Vagina (tissue), 2 donors: ENCODE data around the gene GSTO2. TPM values are rescaled to one million over a fixed set of nuclear protein-coding genes. Genes with fewer than 3 reads are reported as not detected.

Experiments used
- DNase-seq, 2 donors: peaks; one replicate each; pipeline ENCODE4 v3.0.0-alpha.2; 2017; ENCODE audit errors: extremely low spot score in 2 of 2
- H3K27ac ChIP-seq: fragments of 200-600 bp; sonication (generic); one replicate; pipeline ENCODE4 v1.5.1; 2019
- H3K27me3 ChIP-seq: fragments of 200-600 bp; sonication (generic); one replicate; pipeline ENCODE4 v1.5.1; 2019
- H3K36me3 ChIP-seq, 2 donors: fragments of 200-600 bp; sonication (generic); one replicate each; pipeline ENCODE4 v1.5.1; 2017 to 2019
- H3K4me1 ChIP-seq: fragments of 200-600 bp; sonication (generic); one replicate; pipeline ENCODE4 v1.5.1; 2019
- H3K4me3 ChIP-seq, 2 donors: fragments of 200-600 bp; sonication (generic); 1 replicate in 1 of 2; 2 replicates in 1 of 2; pipeline ENCODE4 v1.5.1; 2016 to 2019
- H3K9me3 ChIP-seq: fragments of 200-600 bp; sonication (generic); one replicate; pipeline ENCODE4 v1.5.1; 2019
- POLR2A ChIP-seq, 2 donors: fragments of 450-650 bp; IDR thresholded peaks; one replicate each; pipeline ENCODE4 v1.6.1; 2017; ENCODE audit warnings: antibody characterized with exemption in 2 of 2, mild to moderate bottlenecking in 2 of 2, moderate library complexity in 2 of 2
- POLR2AphosphoS5 ChIP-seq, 2 donors: sonication (generic); formaldehyde crosslinking; IDR thresholded peaks; one replicate each; pipeline ENCODE4 v1.9.0; 2017; ENCODE audit warnings: antibody characterized with exemption in 2 of 2, mild to moderate bottlenecking in 2 of 2, low read depth in 1 of 2; ENCODE audit not compliant: insufficient read depth in 1 of 2
- intact Hi-C: fragments of 100-400 bp; cut with DNase I; formaldehyde crosslinking; loops from one replicate; pipeline ENCODE4 v1.15.1; 2023
- total RNA-seq: library from RNA; depleted of rRNA; stranded (reverse); fragments of >200 nt; gene quantifications from one replicate; pipeline ENCODE4 v1.2.3, GENCODE V29; 2016
- TF ChIP-seq, protein P1 (sequence below), 3 experiments: fragments of 450-650 bp in 2 of 3; fragments of 200-600 bp in 1 of 3; sonication (generic) in 1 of 3; IDR thresholded peaks; one replicate each; pipeline ENCODE4 v1.5.1; 2017 to 2019; ENCODE audit warnings: antibody characterized with exemption in 3 of 3, mild to moderate bottlenecking in 2 of 3, moderate library complexity in 2 of 3

The GSTO2 gene
- total RNA-seq, 1 donor from 2014 or later, result 13.8 TPM

DNA sequence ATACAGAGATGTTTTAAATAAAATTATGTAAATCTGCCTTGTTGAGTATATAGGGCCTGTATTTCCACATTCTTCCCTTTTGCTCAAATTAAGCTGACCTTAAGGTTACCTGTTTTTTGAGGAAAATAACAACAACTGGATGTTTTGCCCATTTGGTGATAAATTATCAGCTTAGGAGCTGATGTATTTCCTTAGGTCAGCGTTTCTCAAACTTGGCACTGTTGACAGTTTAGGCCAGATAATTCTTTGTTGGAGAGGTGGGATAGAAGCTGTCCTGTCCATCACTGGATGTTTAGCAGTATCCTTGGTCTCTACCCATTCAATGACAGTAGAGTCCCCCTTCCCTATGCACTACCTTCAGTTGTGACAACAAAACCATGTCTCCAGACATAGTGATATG, 7.2 kb downstream of the GSTO2 start:
- DNase-seq, result no peak
- H3K36me3 ChIP-seq, result no peaks in the 10 kb centered on the region
- TF ChIP-seq POLR2A (IDR thresholded peaks at IDR 0.05) (no peak), POLR2AphosphoS5 (IDR thresholded peaks at IDR 0.05; ENCODE audit: insufficient read depth in 1 of 2, low read depth in 1 of 2) (no peak)
- TF ChIP-seq, protein P1, sequence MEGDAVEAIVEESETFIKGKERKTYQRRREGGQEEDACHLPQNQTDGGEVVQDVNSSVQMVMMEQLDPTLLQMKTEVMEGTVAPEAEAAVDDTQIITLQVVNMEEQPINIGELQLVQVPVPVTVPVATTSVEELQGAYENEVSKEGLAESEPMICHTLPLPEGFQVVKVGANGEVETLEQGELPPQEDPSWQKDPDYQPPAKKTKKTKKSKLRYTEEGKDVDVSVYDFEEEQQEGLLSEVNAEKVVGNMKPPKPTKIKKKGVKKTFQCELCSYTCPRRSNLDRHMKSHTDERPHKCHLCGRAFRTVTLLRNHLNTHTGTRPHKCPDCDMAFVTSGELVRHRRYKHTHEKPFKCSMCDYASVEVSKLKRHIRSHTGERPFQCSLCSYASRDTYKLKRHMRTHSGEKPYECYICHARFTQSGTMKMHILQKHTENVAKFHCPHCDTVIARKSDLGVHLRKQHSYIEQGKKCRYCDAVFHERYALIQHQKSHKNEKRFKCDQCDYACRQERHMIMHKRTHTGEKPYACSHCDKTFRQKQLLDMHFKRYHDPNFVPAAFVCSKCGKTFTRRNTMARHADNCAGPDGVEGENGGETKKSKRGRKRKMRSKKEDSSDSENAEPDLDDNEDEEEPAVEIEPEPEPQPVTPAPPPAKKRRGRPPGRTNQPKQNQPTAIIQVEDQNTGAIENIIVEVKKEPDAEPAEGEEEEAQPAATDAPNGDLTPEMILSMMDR (IDR thresholded peaks at IDR 0.05), result no peak
- H3K27me3 ChIP-seq, result no peaks in the 10 kb centered on the region
- H3K4me3 ChIP-seq, result no peak overlapping the region
- H3K4me1 ChIP-seq, result peaks cover 10% of the 10 kb centered on the region
- intact Hi-C loops, result no loop called here
- H3K27ac ChIP-seq, result no peak overlapping the region
- no peaks in the 10 kb centered on the region for H3K9me3 ChIP-seq

DNA sequence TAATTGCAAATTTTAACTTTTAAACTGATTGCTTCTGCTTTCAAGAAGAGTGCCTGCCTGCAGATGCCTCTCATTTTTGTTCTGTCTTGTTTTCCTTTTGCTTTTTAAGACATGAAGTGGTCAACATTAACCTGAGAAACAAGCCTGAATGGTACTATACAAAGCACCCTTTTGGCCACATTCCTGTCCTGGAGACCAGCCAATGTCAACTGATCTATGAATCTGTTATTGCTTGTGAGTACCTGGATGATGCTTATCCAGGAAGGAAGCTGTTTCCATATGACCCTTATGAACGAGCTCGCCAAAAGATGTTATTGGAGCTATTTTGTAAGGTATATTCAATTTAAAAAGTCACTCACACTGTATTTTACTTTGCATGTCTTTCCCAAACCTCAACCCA, 8.8 kb downstream of the GSTO2 start:
- Histone ChIP-seq H3K36me3 (no peaks in the 10 kb centered on the region), H3K9me3 (no peaks in the 10 kb centered on the region), H3K4me1 (peaks cover 10% of the 10 kb centered on the region), H3K27me3 (no peaks in the 10 kb centered on the region), H3K4me3 (no peak overlapping the region), H3K27ac (no peak overlapping the region)
- intact Hi-C loops, result no loop called here
- no peak for DNase-seq
- TF ChIP-seq POLR2AphosphoS5 (IDR thresholded peaks at IDR 0.05; ENCODE audit: insufficient read depth in 1 of 2, low read depth in 1 of 2), result no peak
- TF ChIP-seq POLR2A (IDR thresholded peaks at IDR 0.05), result no peak
- TF ChIP-seq, protein P1 (IDR thresholded peaks at IDR 0.05), result no peak

DNA sequence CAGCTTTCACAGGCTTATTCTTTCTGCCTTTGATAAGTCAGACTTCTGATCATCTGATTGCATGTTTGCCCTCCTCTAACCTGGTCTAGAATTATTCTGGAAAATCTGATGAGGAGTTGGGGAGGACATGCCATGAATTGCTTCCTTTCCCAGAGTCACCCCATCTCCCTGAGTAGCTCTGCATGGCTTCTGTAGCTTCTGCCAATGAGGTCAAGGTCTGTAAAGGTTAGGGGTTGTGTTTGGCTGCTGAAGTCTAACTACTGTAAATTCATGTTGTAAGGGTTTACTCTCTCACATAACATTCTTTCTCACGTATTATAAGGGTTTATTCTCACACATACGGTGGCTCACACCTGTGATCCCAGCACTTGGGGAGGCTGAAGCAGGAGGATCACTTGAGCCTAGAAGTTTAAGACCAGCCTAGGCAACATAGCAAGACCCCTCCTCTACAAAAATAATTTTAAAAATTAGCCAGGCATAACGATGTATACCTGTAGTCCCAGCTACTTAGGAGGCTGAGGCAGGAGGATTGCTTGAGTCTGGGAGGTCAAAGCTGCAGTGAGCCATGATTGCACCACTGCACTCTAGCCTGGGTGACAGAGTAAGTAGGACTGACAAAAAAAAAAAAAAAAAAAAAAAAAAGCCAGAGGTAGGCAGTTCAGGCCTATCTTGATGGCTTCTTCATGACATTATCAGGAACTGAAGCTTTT, 10.7 kb downstream of the GSTO2 start:
- DNase-seq, result no peak
- Histone ChIP-seq H3K36me3 (no peaks in the 10 kb centered on the region), H3K9me3 (no peaks in the 10 kb centered on the region), H3K4me3 (no peak overlapping the region), H3K4me1 (peaks cover 7% of the 10 kb centered on the region), H3K27ac (no peak overlapping the region), H3K27me3 (no peaks in the 10 kb centered on the region)
- intact Hi-C loops, result no loop called here
- TF ChIP-seq POLR2AphosphoS5 (IDR thresholded peaks at IDR 0.05; ENCODE audit: insufficient read depth in 1 of 2, low read depth in 1 of 2) (no peak), POLR2A (IDR thresholded peaks at IDR 0.05) (no peak)
- TF ChIP-seq, protein P1 (IDR thresholded peaks at IDR 0.05), result no peak

DNA sequence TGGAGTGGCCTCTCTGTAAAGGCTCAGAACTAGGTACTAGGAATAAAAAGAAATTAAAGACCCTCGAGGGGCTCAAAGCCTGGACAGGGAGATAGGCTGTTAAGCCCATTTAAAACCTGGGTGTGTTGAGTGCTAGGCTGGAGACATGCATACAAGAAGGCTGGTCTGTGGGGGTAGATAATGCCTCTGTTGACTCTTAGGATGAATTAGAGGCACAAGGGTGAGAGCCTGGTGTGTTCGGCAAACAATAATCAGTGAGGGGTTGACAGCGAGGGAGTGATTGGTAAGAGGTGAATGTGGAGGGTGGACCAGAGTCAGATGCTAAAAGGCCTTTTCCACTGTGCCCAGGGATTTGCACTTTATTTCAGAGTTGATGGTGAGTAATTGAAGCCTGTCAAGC, 12.7 kb downstream of the GSTO2 start:
- DNase-seq, result no peak
- intact Hi-C loops, result no loop called here
- no peak for TF ChIP-seq POLR2A (IDR thresholded peaks at IDR 0.05)
- no peak for TF ChIP-seq POLR2AphosphoS5 (IDR thresholded peaks at IDR 0.05; ENCODE audit: insufficient read depth in 1 of 2, low read depth in 1 of 2)
- TF ChIP-seq, protein P1 (IDR thresholded peaks at IDR 0.05), result no peak

DNA sequence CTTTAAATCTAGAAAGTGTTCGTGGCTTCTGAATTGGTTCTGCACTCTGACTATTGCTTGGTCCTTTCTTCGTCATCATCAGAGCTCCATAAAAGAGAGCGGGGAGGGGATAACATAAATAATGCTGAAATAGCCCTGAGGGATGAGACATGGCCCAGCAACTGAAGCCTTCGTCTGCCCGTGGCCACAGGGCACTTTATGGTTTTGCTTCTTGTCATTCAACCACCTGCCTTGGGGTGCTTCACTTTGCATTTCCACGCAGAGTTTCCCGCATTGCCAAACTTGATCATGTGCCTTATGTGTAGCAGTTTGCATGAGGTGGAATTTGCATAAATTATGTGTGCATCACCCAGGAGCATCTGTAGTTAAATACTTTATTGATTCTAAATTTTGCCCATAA, 15.9 kb downstream of the GSTO2 start:
- H3K4me1 ChIP-seq, result no peaks in the 10 kb centered on the region
- no peak for TF ChIP-seq POLR2A (IDR thresholded peaks at IDR 0.05)
- TF ChIP-seq POLR2AphosphoS5 (IDR thresholded peaks at IDR 0.05; ENCODE audit: insufficient read depth in 1 of 2, low read depth in 1 of 2), result no peak
- TF ChIP-seq, protein P1 (IDR thresholded peaks at IDR 0.05), result no peak
- no peaks in the 10 kb centered on the region for H3K36me3 ChIP-seq

More for the DNA sequence above, 12.7 kb downstream of the GSTO2 start:
- Histone ChIP-seq H3K9me3 (no peaks in the 10 kb centered on the region), H3K36me3 (no peaks in the 10 kb centered on the region), H3K27ac (no peak overlapping the region), H3K27me3 (no peaks in the 10 kb centered on the region), H3K4me3 (no peak overlapping the region), H3K4me1 (no peaks in the 10 kb centered on the region)

More for the DNA sequence above, 15.9 kb downstream of the GSTO2 start:
- no peaks in the 10 kb centered on the region for H3K27me3 ChIP-seq
- no peak overlapping the region for H3K4me3 ChIP-seq
- no peaks in the 10 kb centered on the region for H3K9me3 ChIP-seq
- DNase-seq, result no peak
- intact Hi-C loops, result loop anchor here (5.0 kb wide), 1 partner anchor 297 kb away; no protein-coding TSS in a partner anchor
- no peak overlapping the region for H3K27ac ChIP-seq
